ENCODE results near the gene ENAM.
A peak's percentile ranks its signal among the peaks of the same experiment; 100 is the strongest.
"Not testable (repeated sequence)": the region's sequence is repeated elsewhere in the genome, so short reads cannot be mapped to it uniquely, and the experiment has no call there.

ENAM gene

DNA sequence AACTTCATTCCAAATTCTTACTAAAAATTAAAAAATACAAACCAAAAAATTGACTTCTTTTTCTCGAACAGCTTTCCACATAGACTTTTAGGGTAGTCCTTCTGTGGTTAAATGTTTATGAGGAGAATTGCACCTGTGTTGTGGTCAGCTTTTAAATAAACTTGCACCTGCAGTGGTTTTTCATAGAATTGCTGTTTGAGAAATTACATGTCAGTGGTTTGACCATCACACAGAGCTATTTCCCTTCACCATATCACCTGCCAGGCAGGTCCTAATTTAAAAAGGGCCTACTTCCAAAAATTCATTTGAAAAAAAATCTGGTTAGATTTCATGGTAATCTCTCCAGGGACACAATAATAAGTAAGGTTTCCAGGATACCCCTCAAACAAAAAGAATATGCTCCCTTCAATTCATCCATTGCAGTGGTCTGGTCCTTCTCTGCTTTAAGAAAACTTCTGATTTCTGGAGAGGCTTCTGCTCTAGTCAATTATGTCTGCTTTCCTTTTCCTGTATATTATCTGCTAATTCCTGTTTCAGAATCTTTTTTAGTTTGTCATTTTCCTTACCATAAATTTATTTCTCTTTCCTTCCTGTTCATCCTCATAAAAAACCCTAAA, 49.9 kb downstream of the ENAM start:
- DNase-seq, result no peak

DNA sequence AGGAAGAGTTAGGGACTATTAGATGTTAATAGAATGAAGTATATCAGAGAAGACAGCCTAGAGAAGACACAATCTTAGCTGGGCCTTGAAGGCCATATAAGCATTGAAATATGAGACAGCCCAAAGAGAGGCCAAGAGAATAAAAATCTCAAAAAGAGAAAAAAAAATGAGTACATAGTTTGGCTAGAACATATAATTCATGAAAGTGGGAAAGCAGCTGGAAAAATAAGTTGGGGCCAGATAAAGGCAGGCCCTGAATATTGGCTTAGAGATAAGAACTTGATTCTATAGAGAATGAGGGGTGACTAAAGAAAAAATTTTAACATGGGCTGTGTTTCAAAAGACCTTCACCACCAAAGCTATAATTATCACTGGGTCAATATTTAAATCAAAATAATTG, 52.4 kb downstream of the ENAM start:
- no peak for DNase-seq

DNA sequence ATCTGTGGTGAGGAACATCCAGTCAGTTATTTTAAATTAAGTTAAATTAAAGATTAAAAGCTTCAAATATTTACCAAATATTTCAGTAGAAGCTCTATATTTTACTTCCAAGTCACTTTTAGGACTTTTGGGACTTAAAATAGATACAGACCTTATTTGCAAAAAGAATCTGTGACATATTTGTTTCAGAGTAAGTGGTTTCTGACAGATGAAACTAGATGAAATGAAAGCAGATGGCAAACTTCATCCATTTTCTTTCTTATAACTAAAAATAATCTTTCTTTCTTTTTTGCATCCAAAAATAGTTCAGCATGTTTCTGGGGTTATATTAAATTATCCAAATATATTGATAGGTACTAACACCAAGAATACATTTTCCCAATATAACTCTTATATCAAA, 53.2 kb downstream of the ENAM start:
- no peak for DNase-seq

DNA sequence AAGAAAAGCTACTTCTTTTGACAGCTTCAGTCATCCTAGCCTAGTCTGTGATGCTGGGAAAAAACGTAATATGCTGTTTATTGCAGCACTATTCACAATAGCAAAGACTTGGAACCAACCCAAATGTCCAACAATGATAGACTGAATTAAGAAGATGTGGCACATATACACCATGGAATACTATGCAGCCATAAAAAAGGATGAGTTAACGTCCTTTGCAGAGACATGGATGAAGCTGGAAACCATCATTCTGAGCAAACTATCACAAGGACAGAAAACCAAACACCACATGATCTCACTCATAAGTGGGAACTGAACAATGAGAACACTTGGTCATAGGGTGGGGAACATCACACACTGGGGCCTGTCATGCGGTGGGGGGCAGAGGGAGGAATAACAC, 53.6 kb downstream of the ENAM start:
- not testable (repeated sequence) for DNase-seq

DNA sequence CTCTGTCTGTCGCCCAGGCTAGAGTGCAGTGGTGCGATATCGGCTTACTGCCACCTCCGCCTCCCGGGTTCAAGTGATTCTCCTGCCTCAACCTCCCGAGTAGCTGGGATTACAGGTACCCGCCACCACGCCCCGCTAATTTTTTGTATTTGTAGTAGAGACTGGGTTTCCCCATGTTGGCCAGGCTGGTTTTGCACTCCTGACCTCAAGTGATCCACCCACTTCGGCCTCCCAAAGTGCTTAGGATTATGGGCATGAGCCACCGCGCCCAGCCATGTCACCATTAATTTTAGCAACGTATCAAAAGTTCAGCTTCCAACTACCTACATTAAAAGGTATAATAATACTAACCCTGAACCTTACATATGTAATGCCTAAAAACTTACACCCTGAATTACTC, 58.8 kb downstream of the ENAM start:
- no peak for DNase-seq

DNA sequence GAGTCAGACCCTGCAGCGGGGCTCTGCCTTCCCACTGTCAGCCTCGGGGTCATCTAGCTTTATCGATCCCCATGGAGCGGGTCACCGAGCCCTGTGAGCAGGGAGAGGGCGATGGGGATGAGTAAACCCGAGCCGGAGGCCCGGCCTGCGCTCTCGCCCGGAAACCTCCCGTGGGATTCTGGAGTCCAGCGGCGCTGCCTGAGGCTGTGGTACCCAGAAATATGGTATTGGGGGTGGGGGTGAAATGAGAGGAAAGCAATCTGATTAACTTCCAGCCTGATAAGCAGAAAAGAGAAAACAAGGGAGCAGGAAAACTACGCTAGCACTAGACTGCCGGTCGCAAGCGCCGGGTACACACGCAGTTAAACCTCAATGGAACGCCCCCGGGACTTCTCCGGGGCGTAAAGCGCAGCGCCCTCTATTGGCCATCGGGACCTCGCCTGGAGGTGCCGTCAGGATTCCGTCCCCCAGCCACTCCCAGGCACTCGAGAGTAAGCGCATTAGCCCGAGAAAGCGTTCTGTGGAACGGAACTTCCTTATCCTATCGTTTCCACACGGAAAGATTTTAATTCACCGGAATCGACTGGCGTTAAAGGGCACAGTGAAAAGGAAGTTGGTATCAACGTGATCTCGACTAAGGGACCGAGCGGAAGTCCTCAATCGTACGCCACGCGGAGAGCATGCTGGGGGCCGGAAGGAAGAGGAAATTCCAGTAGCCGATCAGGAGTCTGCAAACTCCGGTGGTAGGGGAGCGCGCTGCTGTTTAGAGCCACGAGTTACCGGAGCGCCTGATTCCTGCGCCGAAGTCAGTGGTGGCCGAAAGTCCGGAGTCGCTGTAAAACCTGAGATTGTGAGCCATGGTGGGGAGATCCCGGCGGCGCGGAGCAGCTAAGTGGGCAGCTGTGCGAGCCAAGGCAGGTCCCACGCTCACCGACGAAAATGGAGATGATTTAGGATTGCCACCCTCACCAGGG, 59.6 kb downstream of the ENAM start, which contains the start of gene UTP3:
UTP3 (plus strand) TSS at position 712 of the 974 bp plus-strand sequence; CDS start at position 858, 146 bp downstream.
- peak; percentile 91 for DNase-seq

DNA sequence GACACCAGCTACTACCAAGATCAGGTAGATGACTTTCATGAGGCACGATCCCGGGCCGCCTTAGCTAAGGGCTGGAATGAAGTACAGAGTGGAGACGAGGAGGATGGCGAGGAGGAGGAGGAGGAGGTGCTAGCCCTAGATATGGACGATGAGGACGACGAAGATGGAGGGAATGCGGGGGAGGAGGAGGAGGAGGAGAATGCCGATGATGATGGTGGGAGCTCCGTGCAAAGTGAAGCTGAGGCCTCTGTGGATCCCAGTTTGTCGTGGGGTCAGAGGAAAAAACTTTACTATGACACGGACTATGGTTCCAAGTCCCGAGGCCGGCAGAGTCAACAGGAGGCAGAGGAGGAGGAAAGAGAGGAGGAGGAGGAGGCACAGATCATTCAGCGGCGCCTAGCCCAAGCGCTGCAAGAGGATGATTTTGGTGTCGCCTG, 60.3 kb downstream of the ENAM start:
- no peak for DNase-seq

DNA sequence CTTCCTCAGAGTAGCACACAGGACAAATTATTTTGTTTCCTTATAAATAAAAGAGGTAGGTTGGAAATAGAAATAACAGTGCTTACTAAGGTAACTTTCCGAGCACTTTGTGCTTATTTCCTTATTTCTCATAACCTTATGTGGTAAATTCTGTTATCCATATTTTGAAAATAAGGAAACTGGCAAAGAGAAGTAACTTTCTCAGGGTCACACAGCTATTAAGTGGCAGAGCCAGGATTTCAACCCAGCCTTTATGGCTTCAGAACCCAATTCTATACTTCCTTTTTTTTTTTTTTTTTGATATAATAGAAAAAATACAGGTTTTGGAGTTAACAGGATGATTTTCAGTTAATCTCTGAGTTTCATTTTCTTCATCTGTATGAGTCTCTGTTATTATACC, 63.1 kb downstream of the ENAM start:
- DNase-seq, result no peak

DNA sequence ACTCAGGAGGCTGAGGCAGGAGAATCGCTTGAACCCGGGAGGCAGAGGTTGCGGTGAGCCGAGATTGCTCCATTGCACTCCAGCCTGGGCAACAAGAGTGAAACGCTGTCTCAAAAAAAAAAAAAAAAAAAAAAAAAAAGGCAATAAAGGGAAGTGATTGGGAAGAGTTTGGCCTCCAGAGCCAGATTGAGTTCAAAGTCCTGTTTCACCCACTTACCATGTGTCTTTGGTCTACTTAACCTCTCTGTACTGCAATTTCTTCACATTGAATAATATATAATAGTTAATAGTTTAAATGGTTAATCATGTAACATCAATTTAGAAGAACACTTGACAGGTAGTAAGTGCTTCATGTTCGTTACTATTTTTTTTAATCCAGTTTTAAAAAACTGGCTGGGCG, 66.1 kb downstream of the ENAM start:
- not testable (repeated sequence) for DNase-seq
